K562 (cell line): ENCODE data around the gene PPA2. TPM values are rescaled to one million over a fixed set of nuclear protein-coding genes. Genes with fewer than 3 reads are reported as not detected.

Source experiments
- ATAC-seq: fragments of 200-7000 bp; cut with Tn5 transposase; 3 replicates; pipeline ENCODE4 v1.9.1; 2020; ENCODE audit warnings: moderate library complexity
- BruUV-seq: library from RNA; stranded (reverse); fragments of 400-500 nt; replicated peaks from 2 replicates; lab custom pipeline; 2021; lab: Mats Ljungman, UMichigan
- CTCF ChIA-PET: fragments of 300-600 bp; formaldehyde crosslinking; extraction: SDS; loops from one replicate; lab custom pipeline; 2021; ENCODE audit warnings: low intra/inter-chr PET ratio; lab: Yijun Ruan, JAX
- POLR2A ChIA-PET: fragments of 300-600, 350-650 bp; sonication (Branson Sonifier 250); formaldehyde crosslinking; extraction: SDS; loops from one replicate; lab custom pipeline; 2021; ENCODE audit warnings: antibody characterized with exemption, inconsistent platforms; lab: Yijun Ruan, JAX
- DNase-seq, 4 experiments: peaks; one replicate each; pipeline versions ENCODE4 v3.0.0 to v3.0.0-alpha.2; 2011 to 2018; ENCODE audit warnings: low spot score in 3 of 4, mixed read lengths in 3 of 4; ENCODE audit errors: extremely low read depth in 1 of 4
- FAIRE-seq: peaks from 2 replicates; lab custom pipeline; 2011; peaks lifted over from hg19 to GRCh38; lab: Jason Lieb, UNC
- H2AFZ ChIP-seq: 2 replicates; pipeline ENCODE4 v1.6.0; 2011; ENCODE audit warnings: low read depth, low read length, control low read depth, inconsistent platforms
- H3K27ac ChIP-seq: fragments of 200-600 bp; 3 replicates; pipeline ENCODE4 v1.8.0; 2011; ENCODE audit warnings: low read depth, mild to moderate bottlenecking, control low read depth, inconsistent platforms, low read length, moderate library complexity, mixed read lengths; ENCODE audit errors: extremely low read depth
- H3K27me3 ChIP-seq, 2 experiments: fragments of 300-600 bp in 1 of 2; 2 replicates in 1 of 2; 3 replicates in 1 of 2; pipeline versions ENCODE4 v1.6.0 to v1.8.0; 2011; ENCODE audit warnings: inconsistent platforms in 2 of 2, low read length in 2 of 2, mild to moderate bottlenecking in 1 of 2, mixed read lengths in 1 of 2, moderate library complexity in 1 of 2; ENCODE audit not compliant: control insufficient read depth in 2 of 2, insufficient read depth in 2 of 2
- H3K36me3 ChIP-seq: fragments of 300-600 bp; 3 replicates; pipeline ENCODE4 v1.8.0; 2011; ENCODE audit warnings: mild to moderate bottlenecking, low read length, inconsistent platforms; ENCODE audit not compliant: control insufficient read depth, insufficient read depth
- H3K4me1 ChIP-seq, 2 experiments: fragments of 200-600 bp in 1 of 2; replicated peaks in 1 of 2; 2 replicates in 1 of 2; 3 replicates in 1 of 2; pipeline versions ENCODE4 v1.5.1 to v1.8.0; 2011; ENCODE audit warnings: inconsistent platforms in 2 of 2, low read length in 2 of 2, mild to moderate bottlenecking in 1 of 2, mixed read lengths in 1 of 2, moderate library complexity in 1 of 2; ENCODE audit not compliant: control insufficient read depth in 2 of 2, insufficient read depth in 2 of 2
- H3K4me2 ChIP-seq: 2 replicates; pipeline ENCODE4 v1.6.1; 2011; ENCODE audit warnings: low read length, control low read depth, inconsistent platforms, mixed read lengths; ENCODE audit not compliant: insufficient read depth
- H3K4me3 ChIP-seq: fragments of 200-600 bp; sonication (generic), shearing (Covaris generic); 2 replicates; pipeline ENCODE4 v1.5.1; 2016; ENCODE audit warnings: control low read depth, inconsistent platforms
- H3K79me2 ChIP-seq: fragments of 200-600 bp; 3 replicates; pipeline ENCODE4 v1.8.0; 2011; ENCODE audit warnings: low read length, inconsistent platforms; ENCODE audit not compliant: control insufficient read depth, insufficient read depth
- H3K9ac ChIP-seq, 2 experiments: 2 replicates each; pipeline versions ENCODE4 v1.6.0 to v1.6.1; 2011; ENCODE audit warnings: low read depth in 2 of 2, low read length in 2 of 2, control low read depth in 1 of 2, inconsistent platforms in 1 of 2, mild to moderate bottlenecking in 1 of 2, mixed read lengths in 1 of 2; ENCODE audit not compliant: insufficient read depth in 1 of 2
- H3K9me1 ChIP-seq: one replicate; pipeline ENCODE4 v1.6.0; 2011; ENCODE audit warnings: inconsistent platforms, mild to moderate bottlenecking, low read length, moderate library complexity; ENCODE audit not compliant: control insufficient read depth, insufficient read depth
- H3K9me3 ChIP-seq: replicated peaks from 2 replicates; pipeline ENCODE4 v1.5.1; 2011; ENCODE audit warnings: low read depth, low read length, inconsistent platforms; ENCODE audit not compliant: control insufficient read depth, insufficient read depth
- H4K20me1 ChIP-seq: replicated peaks from 2 replicates; pipeline ENCODE4 v1.6.1; 2011; ENCODE audit warnings: low read length, inconsistent platforms, mixed read lengths; ENCODE audit not compliant: control insufficient read depth, insufficient read depth
- CEBPB ChIP-seq: fragments of 450-650 bp; IDR thresholded peaks from 2 replicates; pipeline ENCODE4 v1.6.1; 2016; ENCODE audit warnings: missing genetic modification characterization, missing compliant biosample characterization
- CEBPG ChIP-seq, 3 experiments: fragments of 200-800 bp in 1 of 3; sonication (Bioruptor generic) in 1 of 3; sonication (generic) in 1 of 3; formaldehyde crosslinking in 1 of 3; IDR thresholded peaks in 2 of 3; conservative IDR thresholded peaks in 1 of 3; 2 replicates each; pipeline versions ENCODE4 v1.6.1 to v1.8.0; 2016 to 2022; ENCODE audit warnings: missing compliant biosample characterization in 2 of 3, missing genetic modification characterization in 2 of 3, mild to moderate bottlenecking in 1 of 3, missing genetic modification reagents in 1 of 3
- HMG20A ChIP-seq: fragments of 450-650 bp; formaldehyde crosslinking; conservative IDR thresholded peaks from 2 replicates; pipeline ENCODE4 v1.4.0; 2020; ENCODE audit warnings: mild to moderate bottlenecking, mixed read lengths
- MCM7 ChIP-seq, 2 experiments: fragments of 450-650 bp; IDR thresholded peaks; 2 replicates each; pipeline ENCODE4 v1.6.1; 2016 to 2018
- POLR3A ChIP-seq: IDR thresholded peaks from 2 replicates; pipeline ENCODE4 v1.6.1; 2011; ENCODE audit warnings: borderline replicate concordance, mild to moderate bottlenecking, moderate library complexity; ENCODE audit not compliant: insufficient read length, insufficient read depth; ENCODE audit errors: extremely low read depth
- TCF7 ChIP-seq: sonication (generic); IDR thresholded peaks from 2 replicates; pipeline ENCODE4 v1.6.1; 2016; ENCODE audit warnings: antibody characterized with exemption, borderline replicate concordance
- ZFP36 ChIP-seq: fragments of 150-350 bp; IDR thresholded peaks from 2 replicates; pipeline ENCODE4 v1.6.1; 2018; ENCODE audit warnings: low read length, low read depth; ENCODE audit not compliant: partially characterized antibody
- ZNF384 ChIP-seq: IDR thresholded peaks from 2 replicates; pipeline ENCODE4 v1.6.1; 2012; ENCODE audit warnings: low read depth, low read length, improper control_type of control experiment
- ZNF507 ChIP-seq: conservative IDR thresholded peaks from 2 replicates; pipeline ENCODE4 v1.6.1; 2017; ENCODE audit warnings: missing genetic modification characterization, missing compliant biosample characterization
- WGBS: fragments of 100-300 bp; shearing (Covaris generic); methylation state at CpG from one replicate; pipeline ENCODE4 v1.1.6; 2016; ENCODE audit warnings: low coverage, mixed read lengths; ENCODE audit not compliant: insufficient coverage; ENCODE audit errors: missing lambda C conversion rate; 5-methylcytosine and 5-hydroxymethylcytosine counted together
- in situ Hi-C: fragments of 300-500 bp; cut with MboI; formaldehyde crosslinking; loops from 4 replicates; pipeline ENCODE4 v1.15.0; 2018; ENCODE audit warnings: inconsistent platforms, mixed read lengths
- intact Hi-C: fragments of 100-400 bp; cut with micrococcal nuclease; formaldehyde crosslinking; loops from 2 replicates; pipeline ENCODE4 v1.14.2; 2022
- polyA plus RNA-seq, 8 experiments: library from polyadenylated mRNA; depleted of rRNA in 4 of 8; stranded (reverse) in 5 of 8; unstranded in 3 of 8; fragments of >200 nt; fragmentation: Nextera tagmentation in 2 of 8; fragmentation: Illumina TruSeq in 1 of 8; extraction: Ambion mirVana in 2 of 8; extraction: Trizol in 1 of 8; gene quantifications; 2 replicates each; pipeline versions ENCODE4 v1.2.1 to v1.2.3, GENCODE V29; 2011 to 2014; ENCODE audit warnings: inconsistent platforms in 1 of 8, missing spikeins in 1 of 8
- total RNA-seq, 7 experiments: library from RNA; depleted of rRNA in 6 of 7; stranded (reverse); fragments of >200 nt in 6 of 7; fragmentation: Illumina TruSeq in 2 of 7; extraction: Trizol in 2 of 7; gene quantifications; 2 replicates each; pipeline versions ENCODE4 v1.2.1 to v1.2.3, GENCODE V29; 2011 to 2021; ENCODE audit warnings: low replicate concordance in 1 of 7
- TF ChIP-seq, protein P1 (sequence below), 2 experiments: fragments of 200-800 bp in 1 of 2; sonication (Bioruptor generic) in 1 of 2; sonication (generic) in 1 of 2; formaldehyde crosslinking in 1 of 2; IDR thresholded peaks in 1 of 2; conservative IDR thresholded peaks in 1 of 2; 2 replicates each; pipeline versions ENCODE4 v1.5.0 to v1.6.1; 2016 to 2020; ENCODE audit warnings: missing compliant biosample characterization in 1 of 2, missing genetic modification characterization in 1 of 2, missing genetic modification reagents in 1 of 2
- TF ChIP-seq, protein P2 (sequence below): fragments of 250-450 bp; sonication (Bioruptor Pico); IDR thresholded peaks from 2 replicates; pipeline ENCODE4 v1.4.0; 2020; ENCODE audit warnings: mild to moderate bottlenecking, moderate library complexity
- TF ChIP-seq, protein P3 (sequence below), 2 experiments: fragments of 450-650 bp in 1 of 2; sonication (generic) in 1 of 2; formaldehyde crosslinking in 1 of 2; IDR thresholded peaks in 1 of 2; conservative IDR thresholded peaks in 1 of 2; 2 replicates each; pipeline versions ENCODE4 v1.6.1 to v1.8.1; 2016 to 2023; ENCODE audit warnings: mild to moderate bottlenecking in 2 of 2, moderate library complexity in 2 of 2, inconsistent platforms in 1 of 2, missing genetic modification reagents in 1 of 2
- TF ChIP-seq, protein P4 (sequence below): sonication (generic); formaldehyde crosslinking; IDR thresholded peaks from 2 replicates; pipeline ENCODE4 v1.8.0; 2022; ENCODE audit warnings: mild to moderate bottlenecking, missing genetic modification reagents

Gene PPA2
- total and polyA plus RNA-seq, 9 of the 15 experiments (the other 6 are each of a cell fraction or from before 2014, with no cell fraction given), result 48.3 to 190 (median 109) TPM

DNA sequence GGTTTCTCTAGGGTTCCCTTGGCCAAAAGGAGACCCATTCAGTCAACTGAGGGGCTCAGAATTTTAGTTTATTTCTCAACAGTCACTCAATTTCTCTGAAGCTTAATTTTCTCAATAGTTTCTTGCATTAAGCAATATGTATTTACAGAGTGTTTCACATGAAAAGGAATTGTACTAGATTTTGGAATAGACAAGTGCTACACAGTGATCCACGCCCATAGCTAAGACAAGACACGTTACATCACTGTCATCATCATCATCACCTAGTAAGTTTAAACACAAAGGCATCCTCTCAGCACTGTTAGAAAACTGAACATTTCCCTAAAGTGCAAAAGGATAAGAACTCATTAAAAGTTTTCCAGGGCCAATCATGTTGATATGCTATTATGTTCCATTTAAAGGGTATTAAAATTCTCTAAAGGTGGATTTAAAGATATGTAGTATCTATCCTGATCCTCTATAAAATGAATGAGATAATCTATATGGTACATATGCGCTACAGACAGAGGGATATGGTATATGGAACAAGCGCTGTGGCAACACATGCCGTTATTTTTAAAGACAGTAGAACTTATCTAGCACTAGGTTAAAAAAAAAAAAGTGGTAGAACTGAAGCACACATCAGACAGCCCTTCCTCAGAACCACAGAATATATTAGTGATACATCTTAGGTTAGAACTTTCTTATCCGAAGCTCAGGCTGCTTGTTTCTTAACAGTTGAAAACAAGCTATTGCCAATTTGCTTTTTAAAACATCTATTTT, 12.1 kb downstream of the PPA2 start:
- Histone ChIP-seq H3K4me3 (no peak overlapping the region), H3K9me1 (no peaks in the 10 kb centered on the region), H3K4me1 (peaks cover 0 to 20% of the 10 kb centered on the region in 2 experiments; a peak in 3 of 5 replicates), H3K27ac (peak overlapping the region; percentile 89), H3K36me3 (peaks cover 23% of the 10 kb centered on the region; the same call in 1 of the 3 replicates), H4K20me1 (no peaks in the 10 kb centered on the region), H3K79me2 (peaks cover 38% of the 10 kb centered on the region), H3K9me3 (peaks cover 18% of the 10 kb centered on the region), H2AFZ (peak overlapping the region; percentile 38; the same call in 1 of the 2 replicates), H3K27me3 (no peaks in the 10 kb centered on the region), H3K9ac (peak overlapping the region in 1 of 2 experiments; percentile 43; a peak in 2 of 4 replicates), H3K4me2 (peak overlapping the region; percentile 68)
- FAIRE-seq (no peak), DNase-seq (peak in 1 of 4 experiments; percentile 20), ATAC-seq (peak; percentile 58)
- in situ Hi-C loops, result no loop called here
- CTCF ChIA-PET, result no interaction called here
- no TSS peak for BruUV-seq
- POLR2A ChIA-PET, result interaction anchor here (0.9 to 1.6 kb wide), 5 partner anchors 11 to 19 kb away, joined by 3 to 4 read pairs (median 3); partner anchors contain the start of gene PPA2
- intact Hi-C loops, result no loop called here
- 31% methylated on average over 6 of the region's 6 CpGs for WGBS
- TF ChIP-seq, protein P1, sequence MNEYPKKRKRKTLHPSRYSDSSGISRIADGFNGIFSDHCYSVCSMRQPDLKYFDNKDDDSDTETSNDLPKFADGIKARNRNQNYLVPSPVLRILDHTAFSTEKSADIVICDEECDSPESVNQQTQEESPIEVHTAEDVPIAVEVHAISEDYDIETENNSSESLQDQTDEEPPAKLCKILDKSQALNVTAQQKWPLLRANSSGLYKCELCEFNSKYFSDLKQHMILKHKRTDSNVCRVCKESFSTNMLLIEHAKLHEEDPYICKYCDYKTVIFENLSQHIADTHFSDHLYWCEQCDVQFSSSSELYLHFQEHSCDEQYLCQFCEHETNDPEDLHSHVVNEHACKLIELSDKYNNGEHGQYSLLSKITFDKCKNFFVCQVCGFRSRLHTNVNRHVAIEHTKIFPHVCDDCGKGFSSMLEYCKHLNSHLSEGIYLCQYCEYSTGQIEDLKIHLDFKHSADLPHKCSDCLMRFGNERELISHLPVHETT (CRISPR knock-in tag; conservative IDR thresholded peaks at IDR 0.05 in 1 of 2, IDR thresholded peaks at IDR 0.05 in 1 of 2), result no peak; a peak in 1 of 4 replicates
- peak; percentile 74 for TF ChIP-seq CEBPB (tag)
- no peak for TF ChIP-seq HMG20A (CRISPR knock-in tag)
- no peak for TF ChIP-seq TCF7
- TF ChIP-seq CEBPG (CRISPR knock-in tag; IDR thresholded peaks at IDR 0.05), result no peak
- TF ChIP-seq CEBPG (tag; conservative IDR thresholded peaks at IDR 0.05 in 1 of 2, IDR thresholded peaks at IDR 0.05 in 1 of 2), result 0 out of 4 replicates have a peak, but pooled peaks of 1 of the 2 experiments have one; percentile 20
- no peak for TF ChIP-seq ZNF507 (tag)
- no peak for TF ChIP-seq MCM7 (IDR thresholded peaks at IDR 0.05)
- TF ChIP-seq ZFP36, result no peak
- TF ChIP-seq, protein P2, sequence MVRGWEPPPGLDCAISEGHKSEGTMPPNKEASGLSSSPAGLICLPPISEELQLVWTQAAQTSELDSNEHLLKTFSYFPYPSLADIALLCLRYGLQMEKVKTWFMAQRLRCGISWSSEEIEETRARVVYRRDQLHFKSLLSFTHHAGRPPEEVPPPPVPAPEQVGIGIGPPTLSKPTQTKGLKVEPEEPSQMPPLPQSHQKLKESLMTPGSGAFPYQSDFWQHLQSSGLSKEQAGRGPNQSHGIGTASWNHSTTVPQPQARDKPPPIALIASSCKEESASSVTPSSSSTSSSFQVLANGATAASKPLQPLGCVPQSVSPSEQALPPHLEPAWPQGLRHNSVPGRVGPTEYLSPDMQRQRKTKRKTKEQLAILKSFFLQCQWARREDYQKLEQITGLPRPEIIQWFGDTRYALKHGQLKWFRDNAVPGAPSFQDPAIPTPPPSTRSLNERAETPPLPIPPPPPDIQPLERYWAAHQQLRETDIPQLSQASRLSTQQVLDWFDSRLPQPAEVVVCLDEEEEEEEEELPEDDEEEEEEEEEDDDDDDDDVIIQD (CRISPR knock-in tag), result no peak
- TF ChIP-seq, protein P3, sequence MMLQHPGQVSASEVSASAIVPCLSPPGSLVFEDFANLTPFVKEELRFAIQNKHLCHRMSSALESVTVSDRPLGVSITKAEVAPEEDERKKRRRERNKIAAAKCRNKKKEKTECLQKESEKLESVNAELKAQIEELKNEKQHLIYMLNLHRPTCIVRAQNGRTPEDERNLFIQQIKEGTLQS (IDR thresholded peaks at IDR 0.05), result 0 out of 2 replicates have a peak, but pooled peaks have one; percentile 20
- TF ChIP-seq, protein P3 (CRISPR knock-in tag; conservative IDR thresholded peaks at IDR 0.05), result no peak
- TF ChIP-seq POLR3A, result no peak
- no peak for TF ChIP-seq ZNF384
- TF ChIP-seq, protein P4, sequence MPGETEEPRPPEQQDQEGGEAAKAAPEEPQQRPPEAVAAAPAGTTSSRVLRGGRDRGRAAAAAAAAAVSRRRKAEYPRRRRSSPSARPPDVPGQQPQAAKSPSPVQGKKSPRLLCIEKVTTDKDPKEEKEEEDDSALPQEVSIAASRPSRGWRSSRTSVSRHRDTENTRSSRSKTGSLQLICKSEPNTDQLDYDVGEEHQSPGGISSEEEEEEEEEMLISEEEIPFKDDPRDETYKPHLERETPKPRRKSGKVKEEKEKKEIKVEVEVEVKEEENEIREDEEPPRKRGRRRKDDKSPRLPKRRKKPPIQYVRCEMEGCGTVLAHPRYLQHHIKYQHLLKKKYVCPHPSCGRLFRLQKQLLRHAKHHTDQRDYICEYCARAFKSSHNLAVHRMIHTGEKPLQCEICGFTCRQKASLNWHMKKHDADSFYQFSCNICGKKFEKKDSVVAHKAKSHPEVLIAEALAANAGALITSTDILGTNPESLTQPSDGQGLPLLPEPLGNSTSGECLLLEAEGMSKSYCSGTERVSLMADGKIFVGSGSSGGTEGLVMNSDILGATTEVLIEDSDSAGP (CRISPR knock-in tag), result no peak
